ENCODE data around the gene RP2.
A peak's percentile ranks its signal among the peaks of the same experiment; 100 is the strongest.

Gene RP2

DNA sequence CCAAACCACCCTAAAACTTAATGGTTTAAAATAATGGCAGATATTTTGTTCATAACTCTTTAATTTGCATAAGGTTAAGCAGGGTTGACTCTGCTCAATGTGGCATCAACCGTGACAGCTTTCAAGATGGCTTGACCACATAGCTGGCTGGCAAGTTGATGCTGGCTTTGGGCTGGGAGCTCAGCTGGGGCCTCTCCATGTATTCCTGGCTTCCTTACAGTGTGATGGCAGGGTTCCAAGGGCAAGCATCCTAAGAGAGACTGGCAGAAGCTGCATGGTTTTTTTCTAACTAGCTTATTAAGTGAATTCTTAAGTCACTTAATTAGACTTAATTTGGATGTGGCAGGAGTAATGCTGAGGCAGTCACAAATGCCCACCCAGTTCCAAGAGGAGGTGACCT, 4.5 kb downstream of the RP2 start:
- DNase-seq, result peak in 43 of 56 donors; percentile 0 to 63 (median 5)

DNA sequence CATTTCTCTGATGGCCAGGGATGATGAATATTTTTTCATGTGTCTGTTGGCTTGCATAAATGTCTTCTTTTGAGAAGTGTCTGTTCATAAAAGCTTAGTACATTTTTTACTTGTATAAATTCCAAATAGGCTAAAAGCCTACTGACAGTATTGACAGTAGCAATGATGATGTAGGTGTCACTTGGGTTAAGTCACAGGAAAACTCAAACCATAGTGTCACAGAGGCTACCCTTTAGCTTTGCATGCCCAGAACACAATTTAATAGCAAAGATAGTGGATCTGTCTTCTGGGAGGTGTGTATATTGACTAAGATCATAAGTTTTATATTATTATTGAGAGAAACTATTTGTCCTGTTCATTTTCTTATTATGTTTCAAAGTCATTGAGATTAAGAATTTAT, 8.1 kb downstream of the RP2 start:
- no peak for DNase-seq

DNA sequence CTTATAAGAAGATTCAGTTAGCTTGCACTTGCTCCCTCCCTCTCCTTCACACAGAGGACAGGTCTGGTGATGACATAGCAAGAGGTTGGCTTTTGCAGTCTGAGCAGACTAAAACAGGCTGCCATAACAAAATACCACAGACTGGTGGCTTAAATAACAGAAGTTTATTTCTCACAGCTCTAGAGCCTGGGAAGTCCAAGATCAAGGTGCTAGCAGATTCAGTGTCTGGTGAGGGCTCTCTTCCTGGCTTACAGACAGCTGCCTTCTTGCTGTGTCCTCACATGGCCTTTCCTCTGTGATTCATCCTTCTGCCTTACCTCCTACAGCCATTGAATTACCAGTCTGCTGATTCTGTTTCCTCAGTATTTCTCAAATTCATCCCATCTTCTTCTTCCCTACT, 13.1 kb downstream of the RP2 start:
- DNase-seq, result no peak

DNA sequence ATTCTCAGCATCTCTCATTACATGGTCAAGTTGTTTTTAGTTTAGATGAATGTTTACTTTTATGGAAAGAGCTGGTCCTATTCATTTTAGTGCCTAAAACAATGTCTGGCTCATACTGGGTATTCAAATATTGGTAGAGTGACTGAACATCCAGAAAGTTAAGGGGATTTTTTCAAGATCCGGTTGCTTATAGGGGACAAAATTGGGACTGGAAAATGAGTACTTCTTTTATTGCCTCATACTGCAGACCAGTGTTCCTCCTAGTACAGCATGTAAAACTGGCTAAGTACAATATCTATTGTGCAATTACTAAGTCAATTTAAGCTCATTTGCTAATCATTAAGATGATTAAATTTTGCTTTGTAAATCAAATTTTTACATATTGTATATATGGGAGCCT, 13.9 kb downstream of the RP2 start:
- DNase-seq, result no peak

DNA sequence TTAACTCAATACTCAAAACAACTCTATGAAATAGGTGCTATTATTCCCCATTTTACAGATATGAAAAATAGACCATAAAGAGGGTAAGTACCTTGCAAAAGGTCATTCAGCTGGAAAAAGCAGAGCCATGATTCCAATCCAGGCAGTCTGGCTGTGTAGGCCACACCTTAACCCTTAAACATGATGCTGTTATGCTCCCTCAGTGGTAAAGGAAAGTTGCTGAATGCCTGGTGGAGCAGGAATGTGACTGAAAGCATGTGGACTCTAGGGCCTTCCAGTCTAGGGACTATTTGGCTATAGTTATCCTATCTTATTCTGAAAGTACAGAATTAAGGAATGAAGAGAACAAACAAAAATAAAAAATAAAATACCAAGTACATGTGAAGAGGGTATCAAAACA, 19.6 kb downstream of the RP2 start:
- no peak for DNase-seq

DNA sequence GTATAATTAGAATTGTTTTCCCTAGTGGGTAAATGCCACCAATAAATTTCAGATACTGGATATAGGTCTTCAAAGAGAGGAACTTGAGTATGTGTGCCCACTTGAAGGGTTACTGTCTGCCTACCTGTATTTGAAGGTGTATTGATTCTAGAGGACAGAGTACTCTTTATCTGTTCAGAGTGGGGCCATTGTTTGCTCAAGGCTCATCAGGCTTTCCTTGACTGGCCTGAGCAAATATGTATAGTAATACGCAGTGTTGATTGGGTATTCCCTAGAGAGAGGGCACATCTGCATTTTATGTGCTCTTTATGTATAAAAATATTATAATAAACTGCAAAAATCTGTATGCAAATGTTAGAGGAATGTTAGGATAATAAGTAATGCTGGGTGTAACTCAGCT, 23.7 kb downstream of the RP2 start:
- DNase-seq, result no peak

DNA sequence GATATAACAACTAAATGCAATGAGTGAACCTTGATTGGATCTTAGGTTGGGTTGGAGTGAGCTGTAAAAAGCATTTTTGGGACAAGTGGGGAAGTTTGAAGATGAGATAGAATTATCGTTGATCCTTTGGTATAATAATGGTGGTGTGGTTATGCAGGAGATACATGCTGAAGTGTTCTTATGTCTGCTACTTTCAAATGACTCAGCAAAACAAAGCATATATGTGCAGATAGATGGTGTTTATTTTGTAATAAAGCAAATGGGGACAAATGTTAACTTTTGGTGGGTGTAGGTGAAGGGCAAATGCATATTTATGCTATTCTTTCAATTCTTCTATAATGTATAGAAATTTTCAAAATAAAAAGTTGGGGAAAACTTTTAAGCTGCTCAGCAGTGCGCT, 26.2 kb downstream of the RP2 start:
- no peak for DNase-seq

DNA sequence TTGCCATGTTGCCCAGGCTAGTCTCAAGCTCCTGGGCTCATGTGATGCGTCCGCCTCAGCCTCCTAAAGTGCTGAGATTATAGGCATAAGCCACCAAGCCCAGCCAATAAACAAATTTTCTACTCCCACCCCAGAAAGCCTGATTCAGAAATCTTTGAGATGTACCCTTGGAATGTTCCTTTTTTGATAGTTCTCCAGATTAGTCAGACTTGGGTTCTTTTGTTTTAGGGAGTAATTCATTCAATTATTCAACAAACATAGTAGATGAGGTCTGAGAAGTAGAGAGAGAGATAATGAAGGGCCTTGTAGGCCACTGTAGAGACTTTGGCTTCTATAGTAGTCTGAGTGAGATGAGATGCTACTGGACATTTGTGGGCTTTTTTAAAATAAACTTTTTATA, 27.8 kb downstream of the RP2 start:
- no peak for DNase-seq

DNA sequence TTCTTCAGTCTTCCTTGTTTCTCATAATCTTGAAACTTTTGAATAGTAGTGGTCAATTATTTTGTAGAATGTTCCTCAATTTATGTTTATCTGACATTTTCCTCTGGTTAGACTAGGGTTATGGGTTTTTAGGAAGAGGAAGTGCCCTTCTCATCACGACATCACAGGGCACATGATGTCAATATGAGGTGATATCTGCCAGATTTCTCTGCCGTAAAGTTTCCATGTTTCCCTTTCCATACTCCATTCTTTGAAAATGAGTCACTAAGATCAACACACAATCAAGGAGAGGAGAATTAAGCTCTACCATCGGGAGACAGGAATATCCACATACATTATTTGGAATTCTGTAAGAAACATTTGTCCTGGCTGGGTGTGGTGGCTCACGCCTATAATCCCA, 28.4 kb downstream of the RP2 start:
- DNase-seq, result no peak

DNA sequence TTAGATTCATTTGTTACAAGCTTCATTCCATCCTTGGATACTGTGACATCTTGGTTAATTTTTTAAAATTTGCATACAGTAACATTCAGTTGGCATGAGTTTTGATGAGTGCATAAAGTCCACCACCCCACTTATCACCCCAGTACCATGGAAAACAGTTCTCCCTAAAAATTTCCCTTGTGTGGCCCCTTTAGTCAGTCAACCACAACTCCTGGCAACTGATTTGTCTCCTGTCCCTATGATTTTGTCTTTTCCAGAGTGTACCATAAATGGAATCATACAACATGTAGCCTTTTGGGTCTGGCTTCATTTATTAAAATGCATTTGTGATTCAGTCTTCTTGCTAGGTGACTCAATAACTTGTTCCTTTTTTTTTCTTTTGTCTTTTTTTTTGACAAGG, 29.9 kb downstream of the RP2 start:
- DNase-seq, result no peak

DNA sequence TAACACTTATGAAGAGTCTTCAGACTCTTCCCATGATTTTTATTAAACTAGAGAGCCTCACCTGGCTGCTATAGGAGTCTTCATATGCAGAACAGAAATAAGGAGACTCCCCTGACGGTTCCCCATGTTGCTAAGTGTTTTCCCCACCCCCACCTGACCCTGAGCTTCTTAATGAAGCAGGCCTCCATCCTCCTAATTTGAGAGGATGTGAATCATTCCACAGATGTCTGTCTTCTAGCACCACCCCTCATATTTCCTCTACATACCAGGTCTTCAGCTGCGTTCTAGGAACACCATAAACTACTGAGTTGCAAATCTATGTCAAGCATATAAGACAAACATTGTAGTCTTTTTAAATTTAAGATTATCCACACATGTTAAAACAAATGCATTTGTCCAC, 36.9 kb downstream of the RP2 start:
- DNase-seq, result no peak

DNA sequence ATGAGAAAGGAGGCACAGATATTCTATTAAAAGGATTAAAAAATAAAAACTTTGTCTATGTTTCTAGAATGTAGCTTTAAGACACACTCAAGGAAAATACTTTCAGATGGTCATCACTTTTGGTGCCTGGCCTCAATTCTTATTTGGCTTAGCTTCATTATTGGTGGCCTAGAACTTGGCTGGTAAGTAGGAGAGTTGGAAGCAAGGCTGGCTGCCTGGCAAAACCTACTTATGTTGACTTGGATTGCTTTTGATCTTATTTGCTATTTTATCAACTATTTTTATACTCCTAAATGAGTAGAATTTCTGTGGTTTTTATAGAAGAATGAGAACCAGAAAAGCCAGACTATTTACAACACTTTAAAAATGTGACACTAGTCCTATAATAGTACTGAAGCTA, 40.1 kb downstream of the RP2 start:
- DNase-seq, result peak in 1 of 56 donors; percentile 0

DNA sequence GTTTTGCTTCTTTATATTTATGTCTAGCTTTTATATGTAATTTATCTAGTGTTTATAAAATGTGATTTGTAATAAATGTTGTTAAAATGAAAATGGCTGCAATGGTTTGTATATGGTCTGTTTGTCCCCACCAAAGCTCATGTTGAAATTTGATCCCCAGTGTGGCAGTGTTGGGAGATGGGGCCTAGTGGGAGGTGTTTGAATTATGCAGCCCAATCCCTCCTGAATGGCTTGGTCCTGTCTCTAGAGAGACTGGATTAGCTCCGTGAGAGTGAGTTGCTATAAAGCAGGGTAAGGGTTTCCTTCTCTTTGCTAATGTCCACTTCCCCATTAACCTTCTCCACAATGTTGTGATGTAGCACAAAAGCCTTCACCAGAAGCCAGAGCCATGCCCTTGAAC, 45.4 kb downstream of the RP2 start:
- DNase-seq, result no peak

DNA sequence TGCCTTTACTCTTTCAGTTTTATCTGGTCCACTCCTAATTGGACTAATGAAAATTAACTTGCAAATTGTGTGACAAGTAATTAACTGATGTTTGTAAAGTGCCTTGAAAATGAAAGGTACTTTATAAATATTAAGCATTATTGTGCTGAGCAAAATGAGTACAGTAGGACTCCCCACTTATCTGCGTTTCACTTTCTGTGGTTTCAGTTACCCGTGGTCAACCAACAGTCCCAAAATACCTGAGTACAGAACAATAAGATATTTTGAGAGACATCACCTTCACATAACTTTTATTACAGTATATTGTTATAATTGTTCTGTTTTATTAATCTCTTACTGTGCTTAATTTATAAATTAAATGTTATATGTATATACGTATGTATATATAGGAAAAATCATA, 48.0 kb downstream of the RP2 start:
- no peak for DNase-seq

DNA sequence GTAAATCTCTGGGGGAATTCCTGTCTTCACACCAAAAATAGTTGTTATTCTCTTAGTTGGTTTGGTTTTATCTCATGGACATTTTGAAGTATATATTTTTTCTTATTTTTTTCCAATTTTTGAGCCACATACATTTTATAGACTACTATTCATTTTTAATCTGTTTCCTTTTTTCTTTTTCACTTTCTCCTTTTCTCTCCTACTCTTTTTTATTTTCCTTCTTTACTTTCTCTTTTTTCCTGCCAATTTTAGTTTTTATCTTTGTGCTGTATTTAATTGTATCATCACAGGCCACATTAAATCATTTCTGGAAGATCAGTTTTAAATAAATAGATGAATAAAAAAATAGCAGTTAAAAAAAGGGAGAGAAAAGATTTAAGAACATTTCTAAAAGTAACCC, 61.4 kb downstream of the RP2 start:
- DNase-seq, result no peak

DNA sequence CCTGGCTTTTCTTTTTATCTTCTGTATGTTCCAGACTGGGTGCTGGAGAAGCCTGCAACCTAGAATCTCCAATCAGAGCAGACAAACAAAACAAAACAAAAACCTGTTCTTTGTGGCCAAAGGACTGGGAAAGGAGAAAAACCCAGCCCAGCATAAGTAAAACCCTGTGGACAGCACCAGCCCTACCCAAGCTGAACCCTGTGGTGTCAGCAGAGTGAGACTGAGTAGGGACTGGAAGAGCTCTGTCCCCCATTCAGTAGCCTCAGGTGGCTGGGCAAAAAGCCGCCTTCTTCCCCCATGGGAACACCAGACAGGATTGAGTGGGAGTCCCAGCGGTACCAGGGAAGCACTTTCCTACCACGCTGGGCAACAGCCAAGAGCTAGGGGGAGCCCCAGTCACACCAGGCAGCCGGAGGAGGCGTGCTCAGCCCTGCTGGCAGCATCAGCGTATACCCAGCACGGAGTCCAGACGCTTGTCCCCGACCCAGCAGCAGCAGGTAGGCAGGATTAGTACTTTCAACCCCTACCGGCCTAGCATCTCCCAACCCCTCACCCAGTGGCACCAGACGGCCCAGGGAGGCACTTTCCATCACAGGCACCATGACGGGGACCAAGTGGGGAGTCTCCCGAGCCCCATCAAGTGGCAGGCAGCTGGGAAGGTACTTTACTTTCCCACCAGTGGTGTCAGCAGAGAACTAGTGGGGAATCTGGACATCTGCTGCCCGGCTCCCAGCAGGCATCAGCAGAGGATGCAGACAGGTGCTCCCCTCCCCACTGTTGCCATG, 66.8 kb downstream of the RP2 start:
- peak; percentile 0 to 87 (median 64) for DNase-seq

DNA sequence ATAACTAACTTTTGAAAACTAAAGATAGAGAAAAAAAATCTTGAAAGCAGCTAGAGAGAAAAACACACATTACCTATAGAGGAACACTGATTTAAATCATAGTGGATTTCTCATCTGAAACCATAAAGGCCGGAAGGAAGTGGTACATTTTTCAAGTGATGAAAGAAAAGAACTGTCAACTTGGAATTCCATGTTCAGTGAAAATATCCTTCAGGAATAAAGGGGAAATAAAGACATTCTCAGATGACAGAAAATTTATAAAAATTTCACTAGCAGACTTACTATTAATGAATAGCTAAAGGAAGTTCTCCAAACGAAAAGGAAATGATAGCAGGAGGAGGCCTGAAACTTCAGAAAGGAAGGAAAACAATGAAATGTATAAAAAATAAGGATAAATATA, 67.8 kb downstream of the RP2 start:
- no peak for DNase-seq

DNA sequence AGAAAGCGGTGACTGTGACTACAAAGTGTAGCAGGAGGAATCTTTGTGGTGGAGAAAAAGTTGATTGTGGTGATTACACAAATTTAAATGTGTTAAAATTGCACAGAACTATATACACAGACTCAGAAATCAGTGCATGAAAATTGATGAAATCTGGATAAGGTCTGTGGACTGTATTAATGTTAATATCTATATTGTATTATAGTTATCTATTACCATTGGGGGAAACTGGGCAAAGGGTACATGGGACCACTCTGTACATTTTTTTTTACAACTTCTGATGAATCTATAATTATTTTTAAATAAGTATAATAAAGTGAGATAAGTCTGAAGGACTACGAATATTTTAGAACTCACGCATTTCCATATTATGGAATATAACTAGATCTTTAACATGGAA, 73.6 kb downstream of the RP2 start:
- no peak for DNase-seq

DNA sequence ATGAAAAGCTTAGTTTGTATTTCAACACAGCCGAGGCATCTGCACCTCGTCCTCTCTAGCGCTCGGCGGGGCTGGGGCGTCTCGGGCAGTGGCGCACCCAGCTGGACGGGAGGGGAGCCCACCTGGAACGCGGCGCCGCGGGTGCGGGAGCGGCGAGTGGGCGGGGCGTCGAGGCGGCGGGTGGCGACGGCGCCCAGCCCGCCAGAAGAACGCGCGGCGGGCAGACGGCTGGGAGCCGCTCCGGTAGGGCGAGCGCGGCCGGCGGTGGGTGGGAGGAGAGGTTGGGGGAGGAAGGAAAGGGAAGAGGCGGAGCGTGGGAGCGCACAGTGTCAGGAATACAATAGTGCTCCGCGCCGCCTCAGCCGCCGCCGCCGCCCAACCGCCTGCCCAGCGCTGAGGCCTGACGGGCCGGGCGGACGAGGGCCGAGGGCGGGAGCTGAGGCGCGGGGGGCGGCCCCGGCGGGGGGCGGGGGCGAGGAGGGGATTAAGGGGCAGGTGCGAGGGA, 75.3 kb downstream of the RP2 start, which contains the start of gene JADE3:
JADE3 (plus strand) TSS at position 324 of the 505 bp plus-strand sequence. CDS start 72,474 bp downstream, outside the sequence.
- DNase-seq, result peak in 44 of 56 donors; percentile 0 to 54 (median 14)

DNA sequence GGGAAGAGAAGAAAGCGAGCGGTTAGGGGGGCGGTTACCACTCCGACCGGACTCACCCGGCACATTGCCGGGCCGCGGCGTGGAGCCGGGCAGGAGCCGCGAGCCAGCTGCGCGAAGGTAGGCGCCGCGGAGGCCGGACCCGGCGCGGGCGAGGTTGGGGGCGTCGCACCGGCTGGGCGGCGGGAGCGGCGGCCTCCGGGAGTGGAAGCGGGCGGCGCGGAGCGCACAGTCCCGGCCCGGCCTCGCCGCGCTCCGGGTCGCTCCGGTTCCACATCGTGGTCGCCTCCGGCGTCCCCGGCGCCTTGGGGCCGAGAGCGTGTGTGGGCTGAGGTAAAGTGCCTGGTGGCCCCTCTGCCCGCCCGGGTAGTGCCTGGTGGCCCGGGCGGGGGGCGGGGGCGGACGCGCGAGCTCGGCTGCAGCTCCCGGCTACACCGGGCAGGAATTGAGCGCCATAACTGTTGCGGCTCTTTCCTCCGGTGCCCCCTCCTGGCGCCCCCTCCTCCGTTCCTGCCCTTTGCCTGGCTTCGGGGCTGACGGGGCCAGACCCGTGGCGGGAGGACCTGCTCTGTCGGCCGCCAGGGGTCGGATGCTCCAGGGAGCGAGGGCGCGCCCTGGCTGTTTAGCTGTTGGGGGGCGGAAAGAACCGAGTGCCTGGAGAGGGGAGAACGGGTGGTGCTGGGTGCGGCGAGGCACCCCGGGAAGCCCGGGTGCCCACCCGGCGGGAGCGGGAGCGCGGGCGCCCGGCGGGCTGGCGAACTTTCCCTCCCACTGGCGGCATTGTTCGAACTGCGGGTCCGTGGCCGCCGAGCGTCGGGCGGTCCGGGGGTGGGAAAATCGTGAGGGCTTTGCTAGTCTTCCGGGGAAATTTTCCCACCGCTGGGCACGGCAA, 76.0 kb downstream of the RP2 start:
- peak in 35 of 56 donors; percentile 0 to 39 (median 4) for DNase-seq

DNA sequence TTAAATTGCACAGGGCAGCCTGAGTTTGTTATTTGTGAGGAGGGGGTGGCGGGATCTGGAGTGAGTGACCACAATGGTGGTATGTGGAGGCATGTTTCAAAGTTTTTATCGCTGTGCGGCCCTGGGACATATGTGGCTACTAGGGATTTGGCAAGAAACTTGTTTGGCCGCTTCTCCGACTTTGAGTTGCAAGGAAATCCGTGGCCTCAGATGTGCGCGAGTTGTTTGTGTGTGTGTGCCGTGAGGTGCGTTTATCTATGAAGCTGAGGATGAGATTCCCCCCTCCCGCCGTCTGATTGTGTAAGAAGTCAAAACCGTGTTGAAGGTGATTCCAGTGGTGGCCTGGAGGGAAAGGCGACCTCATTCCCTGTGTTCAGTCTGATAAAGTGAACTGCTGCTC, 76.8 kb downstream of the RP2 start:
- no peak for DNase-seq

DNA sequence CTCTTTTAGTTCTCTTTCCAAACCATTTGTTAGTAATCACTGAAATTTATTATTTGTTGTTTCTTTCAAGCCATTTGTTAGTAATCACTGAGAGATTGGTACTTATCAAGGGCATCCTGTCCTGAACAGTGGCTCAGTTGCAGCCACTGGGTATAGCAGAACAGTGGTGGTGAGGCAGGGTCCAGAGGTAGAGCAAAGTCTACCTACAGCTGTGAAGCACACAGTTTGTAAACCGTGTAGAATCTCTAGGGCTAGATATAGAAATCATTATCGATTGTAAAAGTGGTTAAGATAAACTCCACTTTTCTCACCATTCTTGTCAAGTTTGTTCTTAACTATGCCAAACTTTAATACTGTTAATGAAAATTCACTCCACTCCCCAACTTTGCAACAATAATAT, 79.4 kb downstream of the RP2 start:
- no peak for DNase-seq
